Prostate gland (tissue), 2 donors: ENCODE results near the gene IGSF11.

Experiments
- POLR2A ChIP-seq: fragments of 450-650 bp; IDR thresholded peaks from one replicate; pipeline ENCODE4 v1.6.1; 2016; ENCODE audit warnings: antibody characterized with exemption, mild to moderate bottlenecking
- POLR2AphosphoS5 ChIP-seq: sonication (generic); formaldehyde crosslinking; IDR thresholded peaks from one replicate; pipeline ENCODE4 v1.6.1; 2017; ENCODE audit warnings: antibody characterized with exemption
- TF ChIP-seq, protein P1 (sequence below), 4 experiments: fragments of 200-600 bp in 2 of 4; fragments of 450-650 bp in 2 of 4; sonication (generic) in 2 of 4; IDR thresholded peaks; 1 replicate in 3 of 4; 2 replicates in 1 of 4; pipeline ENCODE4 v1.5.1; 2016 to 2019; ENCODE audit warnings: antibody characterized with exemption in 4 of 4, mild to moderate bottlenecking in 2 of 4, moderate library complexity in 2 of 4

GRCh38 chr3:118889691-118890090 is 145.0 kb downstream of the IGSF11 start:
- TF ChIP-seq POLR2AphosphoS5 (no peak), POLR2A (no peak)
- TF ChIP-seq, protein P1, sequence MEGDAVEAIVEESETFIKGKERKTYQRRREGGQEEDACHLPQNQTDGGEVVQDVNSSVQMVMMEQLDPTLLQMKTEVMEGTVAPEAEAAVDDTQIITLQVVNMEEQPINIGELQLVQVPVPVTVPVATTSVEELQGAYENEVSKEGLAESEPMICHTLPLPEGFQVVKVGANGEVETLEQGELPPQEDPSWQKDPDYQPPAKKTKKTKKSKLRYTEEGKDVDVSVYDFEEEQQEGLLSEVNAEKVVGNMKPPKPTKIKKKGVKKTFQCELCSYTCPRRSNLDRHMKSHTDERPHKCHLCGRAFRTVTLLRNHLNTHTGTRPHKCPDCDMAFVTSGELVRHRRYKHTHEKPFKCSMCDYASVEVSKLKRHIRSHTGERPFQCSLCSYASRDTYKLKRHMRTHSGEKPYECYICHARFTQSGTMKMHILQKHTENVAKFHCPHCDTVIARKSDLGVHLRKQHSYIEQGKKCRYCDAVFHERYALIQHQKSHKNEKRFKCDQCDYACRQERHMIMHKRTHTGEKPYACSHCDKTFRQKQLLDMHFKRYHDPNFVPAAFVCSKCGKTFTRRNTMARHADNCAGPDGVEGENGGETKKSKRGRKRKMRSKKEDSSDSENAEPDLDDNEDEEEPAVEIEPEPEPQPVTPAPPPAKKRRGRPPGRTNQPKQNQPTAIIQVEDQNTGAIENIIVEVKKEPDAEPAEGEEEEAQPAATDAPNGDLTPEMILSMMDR (IDR thresholded peaks at IDR 0.05): no peak
